NCI-H1105 (cell line): ENCODE measurements around the gene PRPF40B.

Experiments
- DNase-seq: peaks from one replicate; lab custom pipeline; 2025; lab: John Stamatoyannopoulos, UW

PRPF40B gene

DNA sequence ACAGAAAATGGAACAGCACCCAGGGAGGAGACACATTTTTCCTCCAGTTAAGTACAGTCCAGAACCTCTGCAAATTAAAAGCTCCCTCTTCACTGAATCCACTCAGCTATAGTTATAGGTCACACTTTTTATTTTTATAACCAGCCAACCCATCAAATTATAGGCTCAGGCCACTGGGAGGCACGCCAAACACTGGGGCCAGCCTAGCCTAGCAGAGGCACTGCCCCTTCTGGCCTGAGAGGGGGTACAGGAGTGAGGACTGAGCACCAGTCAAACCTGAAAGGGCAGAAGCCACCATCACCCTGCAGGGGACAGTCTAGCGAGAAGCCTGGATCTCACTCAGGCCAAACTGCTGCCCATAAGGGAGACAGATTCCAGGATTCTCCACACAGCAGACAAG is 64.6 kb downstream of the PRPF40B start:
- DNase-seq: no peak

DNA sequence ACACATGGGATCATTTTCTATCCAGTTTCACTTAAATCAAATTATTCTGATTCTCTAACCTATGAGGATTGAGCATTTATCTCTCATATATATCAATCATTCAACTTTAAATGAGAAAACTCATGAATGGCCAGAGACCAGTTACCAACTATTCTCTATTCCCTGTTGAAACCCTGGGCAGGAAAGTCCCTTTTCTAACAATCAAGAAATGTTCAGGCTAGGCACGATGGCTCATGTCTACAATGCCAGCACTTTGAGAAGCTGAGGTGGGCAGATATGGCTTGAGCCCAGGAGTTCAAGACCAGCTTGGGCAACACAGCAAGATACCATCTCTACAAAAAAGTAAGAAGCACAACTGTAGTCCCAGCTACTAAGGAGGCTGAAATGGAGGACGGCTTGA is 65.9 kb downstream of the PRPF40B start:
- DNase-seq: no peak

DNA sequence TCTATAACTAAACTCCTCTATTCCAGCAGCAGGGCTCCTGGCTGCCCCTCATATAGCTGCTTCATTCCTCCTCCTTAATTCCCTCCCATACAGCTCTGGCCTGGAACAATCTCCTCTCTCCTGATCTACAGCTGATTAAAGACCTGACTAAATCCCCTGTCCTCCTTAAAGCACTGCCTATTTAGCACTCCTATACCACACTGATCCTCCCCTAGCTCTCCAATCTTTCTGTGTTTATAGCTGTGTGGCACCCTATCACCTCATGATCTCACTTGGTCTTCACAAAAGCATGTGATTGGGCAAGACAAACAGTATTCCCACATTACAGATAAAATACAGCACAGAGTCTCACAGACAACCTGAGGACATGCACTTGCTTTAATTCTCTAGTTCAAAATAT is 66.4 kb downstream of the PRPF40B start:
- no peak for DNase-seq

DNA sequence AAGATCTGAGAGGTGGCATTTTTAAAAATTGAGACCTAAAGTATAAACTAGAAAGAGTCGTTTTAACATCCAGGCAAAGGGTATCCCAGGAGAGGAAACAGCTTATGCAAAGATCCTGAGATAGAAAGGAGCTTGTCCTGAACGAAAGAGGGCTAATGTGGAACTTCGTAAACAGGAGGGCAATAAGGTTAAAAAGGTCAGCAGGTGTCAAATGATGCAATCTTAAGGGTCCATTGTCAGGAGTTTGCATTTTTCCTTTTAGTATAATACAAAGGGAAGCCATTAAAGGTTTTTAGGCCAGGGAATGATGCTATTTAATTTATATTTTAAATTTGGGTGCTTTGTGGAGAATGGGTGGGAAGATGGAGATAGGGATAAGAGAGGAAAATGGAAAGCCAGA is 69.5 kb downstream of the PRPF40B start:
- no peak for DNase-seq

DNA sequence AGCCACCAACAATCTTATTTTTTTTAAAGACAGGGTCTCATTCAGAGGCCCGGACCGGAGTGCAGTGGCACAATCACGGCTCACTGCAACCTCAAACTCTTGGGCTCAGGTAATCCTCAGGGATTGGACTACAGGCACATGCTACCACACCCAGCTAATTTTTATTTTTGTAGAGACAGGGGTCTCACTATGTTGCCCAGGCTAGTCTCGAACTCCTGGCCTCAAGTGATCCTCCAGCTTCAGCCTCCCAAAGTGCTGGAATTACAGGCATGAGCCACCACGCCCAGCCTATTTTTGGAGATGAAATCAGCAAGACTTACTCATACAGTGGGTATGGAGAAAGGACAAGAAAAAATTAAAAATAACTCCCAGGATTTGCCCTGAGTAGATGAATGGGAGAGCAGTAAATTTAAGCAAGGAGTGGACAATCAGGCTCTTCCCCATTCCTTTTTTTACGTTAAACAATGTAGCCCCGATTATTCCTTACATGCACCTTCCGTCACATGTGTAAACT is 70.6 kb downstream of the PRPF40B start:
- DNase-seq: no peak
